H9 (cell line): ENCODE measurements around the gene ZNF512. TPM values are rescaled to one million over a fixed set of nuclear protein-coding genes. Genes with fewer than 3 reads are reported as not detected.

ENCODE experiments used
- DNase-seq: peaks from one replicate; pipeline ENCODE4 v3.0.0-alpha.2; 2017
- H2AFZ ChIP-seq: one replicate; pipeline ENCODE4 v1.6.1; 2013; ENCODE audit warnings: mild to moderate bottlenecking, low read length, control low read depth, moderate library complexity
- H2AK5ac ChIP-seq: 2 replicates; pipeline ENCODE4 v1.6.1; 2013; ENCODE audit warnings: low read length, control low read depth, mixed read lengths; ENCODE audit not compliant: insufficient read length
- H2BK120ac ChIP-seq: one replicate; pipeline ENCODE4 v1.6.1; 2013; ENCODE audit warnings: low read depth, mild to moderate bottlenecking, low read length, control low read depth, inconsistent platforms; ENCODE audit not compliant: poor library complexity, severe bottlenecking
- H2BK12ac ChIP-seq: 2 replicates; pipeline ENCODE4 v1.6.1; 2013; ENCODE audit warnings: low read length, control low read depth, mixed read lengths, low read depth; ENCODE audit not compliant: insufficient read length
- H2BK15ac ChIP-seq: 2 replicates; pipeline ENCODE4 v1.6.1; 2013; ENCODE audit warnings: low read depth, low read length, control low read depth
- H2BK20ac ChIP-seq: one replicate; pipeline ENCODE4 v1.6.1; 2013; ENCODE audit warnings: low read depth, mild to moderate bottlenecking, low read length, control low read depth, inconsistent platforms; ENCODE audit not compliant: poor library complexity, severe bottlenecking
- H2BK5ac ChIP-seq: 2 replicates; pipeline ENCODE4 v1.6.1; 2013; ENCODE audit warnings: low read length, control low read depth, mixed read lengths; ENCODE audit not compliant: insufficient read length
- H3K14ac ChIP-seq: 2 replicates; pipeline ENCODE4 v1.6.1; 2013; ENCODE audit warnings: low read length, control low read depth; ENCODE audit not compliant: insufficient read depth
- H3K18ac ChIP-seq: 2 replicates; pipeline ENCODE4 v1.6.1; 2013; ENCODE audit warnings: low read depth, mild to moderate bottlenecking, mixed read lengths, low read length, control low read depth; ENCODE audit not compliant: insufficient read length
- H3K23ac ChIP-seq: 2 replicates; pipeline ENCODE4 v1.6.1; 2013; ENCODE audit warnings: low read length, control low read depth, mixed read lengths, low read depth; ENCODE audit not compliant: insufficient read length
- H3K23me2 ChIP-seq: 2 replicates; pipeline ENCODE4 v1.6.1; 2013; ENCODE audit warnings: low read depth, mild to moderate bottlenecking, mixed read lengths, low read length, control low read depth; ENCODE audit not compliant: insufficient read length, poor library complexity, severe bottlenecking
- H3K27ac ChIP-seq: 2 replicates; pipeline ENCODE4 v1.5.1; 2013; ENCODE audit warnings: low read length, control low read depth, mixed read lengths, low read depth; ENCODE audit not compliant: insufficient read length
- H3K27me3 ChIP-seq: 2 replicates; pipeline ENCODE4 v1.6.1; 2013; ENCODE audit warnings: low read length, control low read depth, inconsistent platforms; ENCODE audit not compliant: insufficient read depth
- H3K4ac ChIP-seq: 2 replicates; pipeline ENCODE4 v1.6.1; 2013; ENCODE audit warnings: low read depth, mild to moderate bottlenecking, control low read depth, inconsistent platforms, low read length, moderate library complexity
- H3K4me1 ChIP-seq: 2 replicates; pipeline ENCODE4 v1.6.1; 2013; ENCODE audit warnings: low read length, control low read depth, inconsistent platforms; ENCODE audit not compliant: insufficient read depth
- H3K4me2 ChIP-seq: 2 replicates; pipeline ENCODE4 v1.6.1; 2013; ENCODE audit warnings: low read length, control low read depth, mixed read lengths; ENCODE audit not compliant: insufficient read length, insufficient read depth
- H3K56ac ChIP-seq: 2 replicates; pipeline ENCODE4 v1.6.1; 2013; ENCODE audit warnings: low read depth, mild to moderate bottlenecking, mixed read lengths, low read length, control low read depth; ENCODE audit not compliant: insufficient read length
- H3K79me1 ChIP-seq: 2 replicates; pipeline ENCODE4 v1.6.1; 2013; ENCODE audit warnings: low read depth, mild to moderate bottlenecking, moderate library complexity, low read length, control low read depth, inconsistent platforms; ENCODE audit not compliant: insufficient read depth, poor library complexity, severe bottlenecking
- H3K79me2 ChIP-seq: 2 replicates; pipeline ENCODE4 v1.6.1; 2013; ENCODE audit warnings: low read length, control low read depth, inconsistent platforms; ENCODE audit not compliant: insufficient read depth
- H3K9ac ChIP-seq: 2 replicates; pipeline ENCODE4 v1.6.1; 2013; ENCODE audit warnings: low read length, control low read depth, mixed read lengths; ENCODE audit not compliant: insufficient read length; ENCODE audit errors: extremely low read depth
- H3K9me3 ChIP-seq: one replicate; pipeline ENCODE4 v1.6.1; 2013; ENCODE audit warnings: low read depth, low read length, inconsistent platforms; ENCODE audit not compliant: control insufficient read depth
- H3T11ph ChIP-seq: one replicate; pipeline ENCODE4 v1.6.1; 2013; ENCODE audit warnings: mild to moderate bottlenecking, low read length, control low read depth, inconsistent platforms
- H4K20me1 ChIP-seq: one replicate; pipeline ENCODE4 v1.6.1; 2013; ENCODE audit not compliant: control insufficient read depth, insufficient read length, insufficient read depth
- H4K5ac ChIP-seq: 2 replicates; pipeline ENCODE4 v1.6.1; 2013; ENCODE audit warnings: low read depth, mild to moderate bottlenecking, mixed read lengths, low read length, control low read depth; ENCODE audit not compliant: insufficient read length
- H4K8ac ChIP-seq: replicated peaks from 2 replicates; pipeline ENCODE4 v1.6.1; 2013; ENCODE audit warnings: low read length, control low read depth, mixed read lengths, low read depth; ENCODE audit not compliant: insufficient read length
- H4K91ac ChIP-seq: 2 replicates; pipeline ENCODE4 v1.6.1; 2013; ENCODE audit warnings: low read depth, mild to moderate bottlenecking, moderate library complexity, mixed read lengths, low read length, control low read depth; ENCODE audit not compliant: insufficient read length
- H3K27ac Mint-ChIP-seq, 3 experiments: 2 replicates in 2 of 3; 3 replicates in 1 of 3; pipeline ENCODE4 v1.8.0; 2020 to 2021; ENCODE audit warnings: mixed read lengths in 3 of 3, mild to moderate bottlenecking in 1 of 3, moderate library complexity in 1 of 3
- H3K27me3 Mint-ChIP-seq: 2 replicates; pipeline ENCODE4 v1.8.0; 2021; ENCODE audit warnings: low read depth, mild to moderate bottlenecking, moderate library complexity, mixed read lengths
- H3K36me3 Mint-ChIP-seq, 3 experiments: 2 replicates in 2 of 3; 3 replicates in 1 of 3; pipeline ENCODE4 v1.8.0; 2020 to 2021; ENCODE audit warnings: low read depth in 3 of 3, mixed read lengths in 3 of 3; ENCODE audit not compliant: insufficient read depth in 1 of 3
- H3K4me1 Mint-ChIP-seq, 2 experiments: 2 replicates each; pipeline ENCODE4 v1.8.0; 2020; ENCODE audit warnings: mixed read lengths in 2 of 2
- H3K4me3 Mint-ChIP-seq, 2 experiments: 2 replicates in 1 of 2; 3 replicates in 1 of 2; pipeline ENCODE4 v1.8.0; 2020 to 2021; ENCODE audit warnings: mild to moderate bottlenecking in 2 of 2, mixed read lengths in 2 of 2, moderate library complexity in 1 of 2
- H3K9me3 Mint-ChIP-seq, 2 experiments: 2 replicates in 1 of 2; 3 replicates in 1 of 2; pipeline ENCODE4 v1.8.0; 2020; ENCODE audit warnings: mild to moderate bottlenecking in 2 of 2, mixed read lengths in 2 of 2, moderate library complexity in 1 of 2
- CTCF ChIP-seq: fragments of 200-600 bp; sonication (generic); conservative IDR thresholded peaks from 3 replicates; pipeline ENCODE4 v1.8.0; 2021; ENCODE audit warnings: antibody characterized with exemption, mild to moderate bottlenecking
- WGBS: extraction: QIAGEN DNeasy Blood & Tissue Kit; methylation state at CpG from one replicate; pipeline ENCODE4 v1.1.7; 2013; ENCODE audit warnings: missing lambda C conversion rate, low lambda C conversion rate, mixed read lengths; ENCODE audit not compliant: insufficient read length; ENCODE audit errors: extremely low coverage; 5-methylcytosine and 5-hydroxymethylcytosine counted together
- total RNA-seq: library from RNA; stranded (reverse); gene quantifications from 2 replicates; pipeline ENCODE4 v1.2.1, GENCODE V29; 2021

The ZNF512 gene
- total RNA-seq, 1 experiment from 2014 or later = 38.2 TPM

GRCh38 chr2:27587025-27587424, 4.2 kb downstream of the ZNF512 start:
- Histone ChIP-seq H3K9me3 (no peaks in the 10 kb centered on the region), H3K27ac (no peak overlapping the region), H3K4me2 (no peak overlapping the region), H3K23ac (no peak overlapping the region), H4K91ac (no peak overlapping the region), H2BK15ac (no peak overlapping the region), H3K56ac (no peak overlapping the region), H3K79me1 (peaks cover 2% of the 10 kb centered on the region), H2BK20ac (no peak overlapping the region), H2AFZ (no peak overlapping the region), H2AK5ac (no peak overlapping the region), H4K20me1 (no peaks in the 10 kb centered on the region), H3K9ac (no peak overlapping the region), H4K5ac (no peak overlapping the region), H3K18ac (no peak overlapping the region), H3K23me2 (peaks cover 5% of the 10 kb centered on the region), H4K8ac (no peak overlapping the region), H3K4me1 (0 out of 2 replicates have a peak, but pooled peaks cover 2% of the 10 kb centered on the region), H2BK120ac (no peak overlapping the region), H2BK12ac (no peak overlapping the region), H2BK5ac (no peak overlapping the region), H3T11ph (no peak overlapping the region), H3K79me2 (peaks cover 30% of the 10 kb centered on the region), H3K4ac (no peak overlapping the region), H3K14ac (no peak overlapping the region), H3K27me3 (no peaks in the 10 kb centered on the region)
- no peak overlapping the region for H3K27ac Mint-ChIP-seq
- no peak for DNase-seq
- WGBS = no CpG with 5 or more reads among the region's 2 CpGs
- no peak for TF ChIP-seq CTCF
- peaks cover 7 to 16% (median 10%) of the 10 kb centered on the region in 3 experiments; a peak in 6 of 7 replicates for H3K36me3 Mint-ChIP-seq
- no peak overlapping the region for H3K4me3 Mint-ChIP-seq
- peaks cover 14 to 20% of the 10 kb centered on the region in 2 experiments; a peak in 4 of 5 replicates for H3K9me3 Mint-ChIP-seq
- peaks cover 5% of the 10 kb centered on the region for H3K27me3 Mint-ChIP-seq
- peaks cover 16 to 19% of the 10 kb centered on the region in 2 experiments for H3K4me1 Mint-ChIP-seq
